WTC11 (cell line): ENCODE results near the gene RPS21. TPM values are rescaled to one million over a fixed set of nuclear protein-coding genes. Genes with fewer than 3 reads are reported as not detected.

ENCODE experiments used
- ATAC-seq: fragments of 200-7000 bp; cut with Tn5 transposase; 2 replicates; pipeline ENCODE4 v1.10.0; 2021; ENCODE audit warnings: mild to moderate bottlenecking, moderate library complexity
- CTCF ChIA-PET: fragments of 300-600 bp; sonication (Branson Sonifier 250); formaldehyde crosslinking; loops from one replicate; lab custom pipeline; 2021; ENCODE audit warnings: antibody characterized with exemption; lab: Charles Lee
- POLR2A ChIA-PET: fragments of 350-600 bp; sonication (Branson Sonifier 250); formaldehyde crosslinking; loops from one replicate; lab custom pipeline; 2021; ENCODE audit warnings: antibody characterized with exemption; lab: Charles Lee
- DNase-seq: peaks from one replicate; pipeline ENCODE4 v3.0.0; 2021; ENCODE audit warnings: low spot score
- H3K27ac Mint-ChIP-seq: 2 replicates; pipeline ENCODE4 v1.8.0; 2021; ENCODE audit warnings: mixed read lengths
- H3K27me3 Mint-ChIP-seq: 2 replicates; pipeline ENCODE4 v1.8.0; 2021; ENCODE audit warnings: low read depth, mild to moderate bottlenecking, moderate library complexity, mixed read lengths
- H3K36me3 Mint-ChIP-seq: 2 replicates; pipeline ENCODE4 v1.8.0; 2021; ENCODE audit warnings: mixed read lengths
- H3K4me1 Mint-ChIP-seq: 2 replicates; pipeline ENCODE4 v1.8.0; 2022; ENCODE audit warnings: mixed read lengths
- H3K4me3 Mint-ChIP-seq: 2 replicates; pipeline ENCODE4 v1.8.0; 2021; ENCODE audit warnings: mild to moderate bottlenecking, moderate library complexity, mixed read lengths
- H3K9me3 Mint-ChIP-seq: 2 replicates; pipeline ENCODE4 v1.8.0; 2021; ENCODE audit warnings: mixed read lengths
- ATF1 ChIP-seq: sonication (generic); formaldehyde crosslinking; IDR thresholded peaks from 2 replicates; pipeline ENCODE4 v1.8.1; 2023; ENCODE audit warnings: mild to moderate bottlenecking, moderate library complexity, missing genetic modification reagents
- ATF2 ChIP-seq: sonication (generic); formaldehyde crosslinking; IDR thresholded peaks from 2 replicates; pipeline ENCODE4 v1.8.1; 2022; ENCODE audit warnings: low read depth, missing genetic modification reagents, borderline replicate concordance
- EMX1 ChIP-seq: fragments of 250-450 bp; sonication (Bioruptor Pico); IDR thresholded peaks from 2 replicates; pipeline ENCODE4 v1.8.0; 2021; ENCODE audit warnings: mild to moderate bottlenecking
- IRF1 ChIP-seq: sonication (generic); formaldehyde crosslinking; IDR thresholded peaks from 2 replicates; pipeline ENCODE4 v1.8.0; 2023; ENCODE audit warnings: missing genetic modification reagents
- NFE2L1 ChIP-seq: sonication (generic); formaldehyde crosslinking; IDR thresholded peaks from 2 replicates; pipeline ENCODE4 v1.8.1; 2023; ENCODE audit warnings: missing genetic modification reagents
- PRDM15 ChIP-seq: sonication (generic); formaldehyde crosslinking; IDR thresholded peaks from 2 replicates; pipeline ENCODE4 v1.8.0; 2022; ENCODE audit warnings: missing genetic modification reagents
- SMAD3 ChIP-seq: sonication (generic); formaldehyde crosslinking; IDR thresholded peaks from 2 replicates; pipeline ENCODE4 v1.8.0; 2022; ENCODE audit warnings: missing genetic modification reagents, mild to moderate bottlenecking, borderline replicate concordance
- SOX15 ChIP-seq: fragments of 250-450 bp; sonication (Bioruptor Pico); IDR thresholded peaks from 2 replicates; pipeline ENCODE4 v1.9.0; 2021; ENCODE audit warnings: mild to moderate bottlenecking
- TEAD4 ChIP-seq: sonication (generic); formaldehyde crosslinking; IDR thresholded peaks from 2 replicates; pipeline ENCODE4 v1.8.0; 2022; ENCODE audit warnings: mild to moderate bottlenecking, missing genetic modification reagents
- ZBTB21 ChIP-seq: sonication (generic); formaldehyde crosslinking; IDR thresholded peaks from 2 replicates; pipeline ENCODE4 v1.8.1; 2023; ENCODE audit warnings: mild to moderate bottlenecking, missing genetic modification reagents, borderline replicate concordance
- ZNF121 ChIP-seq: sonication (generic); formaldehyde crosslinking; IDR thresholded peaks from 2 replicates; pipeline ENCODE4 v1.8.0; 2023; ENCODE audit warnings: missing genetic modification reagents
- ZNF512 ChIP-seq: sonication (generic); formaldehyde crosslinking; IDR thresholded peaks from 2 replicates; pipeline ENCODE4 v1.8.1; 2022; ENCODE audit warnings: missing genetic modification reagents, borderline replicate concordance
- total RNA-seq: library from RNA; stranded (reverse); gene quantifications from 3 replicates; pipeline ENCODE4 v1.2.3, GENCODE V29; 2021
- TF ChIP-seq, protein P1 (sequence below): sonication (generic); formaldehyde crosslinking; IDR thresholded peaks from 2 replicates; pipeline ENCODE4 v1.8.1; 2023; ENCODE audit warnings: mild to moderate bottlenecking, moderate library complexity, missing genetic modification reagents
- TF ChIP-seq, protein P2 (sequence below): sonication (generic); formaldehyde crosslinking; IDR thresholded peaks from 2 replicates; pipeline ENCODE4 v1.8.0; 2023; ENCODE audit warnings: mild to moderate bottlenecking, missing genetic modification reagents
- TF ChIP-seq, protein P3 (sequence below): sonication (generic); formaldehyde crosslinking; IDR thresholded peaks from 2 replicates; pipeline ENCODE4 v1.8.1; 2023; ENCODE audit warnings: mild to moderate bottlenecking, missing genetic modification reagents, moderate library complexity
- TF ChIP-seq, protein P4 (sequence below): fragments of 200-600 bp; IDR thresholded peaks from 2 replicates; pipeline ENCODE4 v1.8.0; 2022; ENCODE audit warnings: antibody characterized with exemption

The RPS21 gene
- total RNA-seq, 1 experiment from 2014 or later = 2,016 TPM

- TF ChIP-seq, protein P1, sequence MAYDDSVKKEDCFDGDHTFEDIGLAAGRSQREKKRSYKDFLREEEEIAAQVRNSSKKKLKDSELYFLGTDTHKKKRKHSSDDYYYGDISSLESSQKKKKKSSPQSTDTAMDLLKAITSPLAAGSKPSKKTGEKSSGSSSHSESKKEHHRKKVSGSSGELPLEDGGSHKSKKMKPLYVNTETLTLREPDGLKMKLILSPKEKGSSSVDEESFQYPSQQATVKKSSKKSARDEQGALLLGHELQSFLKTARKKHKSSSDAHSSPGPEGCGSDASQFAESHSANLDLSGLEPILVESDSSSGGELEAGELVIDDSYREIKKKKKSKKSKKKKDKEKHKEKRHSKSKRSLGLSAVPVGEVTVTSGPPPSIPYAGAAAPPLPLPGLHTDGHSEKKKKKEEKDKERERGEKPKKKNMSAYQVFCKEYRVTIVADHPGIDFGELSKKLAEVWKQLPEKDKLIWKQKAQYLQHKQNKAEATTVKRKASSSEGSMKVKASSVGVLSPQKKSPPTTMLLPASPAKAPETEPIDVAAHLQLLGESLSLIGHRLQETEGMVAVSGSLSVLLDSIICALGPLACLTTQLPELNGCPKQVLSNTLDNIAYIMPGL (CRISPR knock-in tag) = no peak
- no peak for TF ChIP-seq PRDM15 (CRISPR knock-in tag)
These were observed 6.4 kb downstream of the RPS21 start (continued) for GRCh38 chr20:62393335-62393665.

GRCh38 chr20:62393830-62394229 lies 6.9 kb downstream of the RPS21 start:
- peaks cover 5% of the 10 kb centered on the region for H3K36me3 Mint-ChIP-seq
- H3K27ac Mint-ChIP-seq = no peak overlapping the region
- no peak for DNase-seq
- TF ChIP-seq ZBTB21 (CRISPR knock-in tag) = no peak
- no peak for TF ChIP-seq EMX1 (CRISPR knock-in tag)
- TF ChIP-seq ZNF121 = no peak
- no peak for TF ChIP-seq ATF1 (CRISPR knock-in tag)
- TF ChIP-seq ATF2 (CRISPR knock-in tag) = no peak
- TF ChIP-seq SMAD3 (CRISPR knock-in tag) = no peak
- TF ChIP-seq, protein P2, sequence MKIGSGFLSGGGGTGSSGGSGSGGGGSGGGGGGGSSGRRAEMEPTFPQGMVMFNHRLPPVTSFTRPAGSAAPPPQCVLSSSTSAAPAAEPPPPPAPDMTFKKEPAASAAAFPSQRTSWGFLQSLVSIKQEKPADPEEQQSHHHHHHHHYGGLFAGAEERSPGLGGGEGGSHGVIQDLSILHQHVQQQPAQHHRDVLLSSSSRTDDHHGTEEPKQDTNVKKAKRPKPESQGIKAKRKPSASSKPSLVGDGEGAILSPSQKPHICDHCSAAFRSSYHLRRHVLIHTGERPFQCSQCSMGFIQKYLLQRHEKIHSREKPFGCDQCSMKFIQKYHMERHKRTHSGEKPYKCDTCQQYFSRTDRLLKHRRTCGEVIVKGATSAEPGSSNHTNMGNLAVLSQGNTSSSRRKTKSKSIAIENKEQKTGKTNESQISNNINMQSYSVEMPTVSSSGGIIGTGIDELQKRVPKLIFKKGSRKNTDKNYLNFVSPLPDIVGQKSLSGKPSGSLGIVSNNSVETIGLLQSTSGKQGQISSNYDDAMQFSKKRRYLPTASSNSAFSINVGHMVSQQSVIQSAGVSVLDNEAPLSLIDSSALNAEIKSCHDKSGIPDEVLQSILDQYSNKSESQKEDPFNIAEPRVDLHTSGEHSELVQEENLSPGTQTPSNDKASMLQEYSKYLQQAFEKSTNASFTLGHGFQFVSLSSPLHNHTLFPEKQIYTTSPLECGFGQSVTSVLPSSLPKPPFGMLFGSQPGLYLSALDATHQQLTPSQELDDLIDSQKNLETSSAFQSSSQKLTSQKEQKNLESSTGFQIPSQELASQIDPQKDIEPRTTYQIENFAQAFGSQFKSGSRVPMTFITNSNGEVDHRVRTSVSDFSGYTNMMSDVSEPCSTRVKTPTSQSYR (CRISPR knock-in tag) = no peak
- TF ChIP-seq, protein P3, sequence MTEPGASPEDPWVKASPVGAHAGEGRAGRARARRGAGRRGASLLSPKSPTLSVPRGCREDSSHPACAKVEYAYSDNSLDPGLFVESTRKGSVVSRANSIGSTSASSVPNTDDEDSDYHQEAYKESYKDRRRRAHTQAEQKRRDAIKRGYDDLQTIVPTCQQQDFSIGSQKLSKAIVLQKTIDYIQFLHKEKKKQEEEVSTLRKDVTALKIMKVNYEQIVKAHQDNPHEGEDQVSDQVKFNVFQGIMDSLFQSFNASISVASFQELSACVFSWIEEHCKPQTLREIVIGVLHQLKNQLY (CRISPR knock-in tag) = no peak
- peaks cover 9% of the 10 kb centered on the region; the same call in 1 of the 2 replicates for H3K9me3 Mint-ChIP-seq
- CTCF ChIA-PET = interaction anchor here (0.7 to 5.7 kb wide), 8 partner anchors 8 to 397 kb away, joined by 3 to 21 read pairs (median 4); no protein-coding TSS in a partner anchor
- POLR2A ChIA-PET = no interaction called here
- no peak overlapping the region for H3K4me3 Mint-ChIP-seq
- ATAC-seq = no peak
- H3K4me1 Mint-ChIP-seq = peaks cover 2% of the 10 kb centered on the region
- no peaks in the 10 kb centered on the region for H3K27me3 Mint-ChIP-seq

GRCh38 chr20:62394248-62395245 lies 7.6 kb downstream of the RPS21 start:
- DNase-seq (no peak), ATAC-seq (no peak)
- Mint-ChIP-seq H3K27ac (no peak overlapping the region), H3K36me3 (no peaks in the 10 kb centered on the region), H3K27me3 (no peaks in the 10 kb centered on the region), H3K9me3 (peaks cover 9% of the 10 kb centered on the region; the same call in 1 of the 2 replicates), H3K4me3 (no peak overlapping the region), H3K4me1 (no peaks in the 10 kb centered on the region)
- POLR2A ChIA-PET = no interaction called here
- CTCF ChIA-PET = interaction anchor here (0.7 to 5.7 kb wide), 11 partner anchors 8 to 397 kb away, joined by 3 to 21 read pairs (median 4); partner anchors contain the start of gene RPS21
- TF ChIP-seq TEAD4 (CRISPR knock-in tag) (no peak), SOX15 (CRISPR knock-in tag) (no peak), IRF1 (CRISPR knock-in tag) (no peak), ZNF512 (CRISPR knock-in tag) (no peak), NFE2L1 (no peak)
- TF ChIP-seq, protein P4, sequence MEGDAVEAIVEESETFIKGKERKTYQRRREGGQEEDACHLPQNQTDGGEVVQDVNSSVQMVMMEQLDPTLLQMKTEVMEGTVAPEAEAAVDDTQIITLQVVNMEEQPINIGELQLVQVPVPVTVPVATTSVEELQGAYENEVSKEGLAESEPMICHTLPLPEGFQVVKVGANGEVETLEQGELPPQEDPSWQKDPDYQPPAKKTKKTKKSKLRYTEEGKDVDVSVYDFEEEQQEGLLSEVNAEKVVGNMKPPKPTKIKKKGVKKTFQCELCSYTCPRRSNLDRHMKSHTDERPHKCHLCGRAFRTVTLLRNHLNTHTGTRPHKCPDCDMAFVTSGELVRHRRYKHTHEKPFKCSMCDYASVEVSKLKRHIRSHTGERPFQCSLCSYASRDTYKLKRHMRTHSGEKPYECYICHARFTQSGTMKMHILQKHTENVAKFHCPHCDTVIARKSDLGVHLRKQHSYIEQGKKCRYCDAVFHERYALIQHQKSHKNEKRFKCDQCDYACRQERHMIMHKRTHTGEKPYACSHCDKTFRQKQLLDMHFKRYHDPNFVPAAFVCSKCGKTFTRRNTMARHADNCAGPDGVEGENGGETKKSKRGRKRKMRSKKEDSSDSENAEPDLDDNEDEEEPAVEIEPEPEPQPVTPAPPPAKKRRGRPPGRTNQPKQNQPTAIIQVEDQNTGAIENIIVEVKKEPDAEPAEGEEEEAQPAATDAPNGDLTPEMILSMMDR = no peak
